ENCODE data around the gene ARF3.

GRCh38 chr12:48977290-48978281, 20.3 kb upstream of the ARF3 start:
- peak; percentile 70 for TF ChIP-seq CTCF (conservative IDR thresholded peaks at IDR 0.05; ENCODE audit: low read length)
- no peak for TF ChIP-seq EZH2phosphoT487 (IDR thresholded peaks at IDR 0.05; ENCODE audit: borderline replicate concordance)
